Gastrocnemius medialis (tissue), 4 donors: Measurements from ENCODE around the gene MYL6B. TPM values are rescaled to one million over a fixed set of nuclear protein-coding genes. Genes with fewer than 3 reads are reported as not detected.

Experiments
- ATAC-seq, 2 donors: fragments of 150-250 bp; one replicate each; pipeline ENCODE4 v1.9.1; 2016
- DNase-seq, 2 donors: peaks; one replicate each; pipeline ENCODE4 v3.0.0-alpha.2; 2019
- H3K27ac ChIP-seq, 4 donors: fragments of 200-600 bp; sonication (generic); 1 replicate in 1 of 4; 2 replicates in 3 of 4; pipeline ENCODE4 v1.5.1; 2016 to 2018; ENCODE audit warnings: mild to moderate bottlenecking in 2 of 4, moderate library complexity in 1 of 4
- H3K27me3 ChIP-seq, 3 donors: fragments of 200-600 bp; sonication (generic) in 2 of 3; 1 replicate in 1 of 3; 2 replicates in 2 of 3; pipeline versions ENCODE4 v1.5.1 to v1.6.0; 2016 to 2019; ENCODE audit warnings: mild to moderate bottlenecking in 1 of 3, moderate library complexity in 1 of 3
- H3K36me3 ChIP-seq, 2 donors: fragments of 200-600 bp; sonication (generic) in 1 of 2; one replicate each; pipeline ENCODE4 v1.5.1; 2017 to 2018
- H3K4me1 ChIP-seq, 2 donors: fragments of 200-600 bp; sonication (generic) in 1 of 2; one replicate each; pipeline ENCODE4 v1.5.1; 2016 to 2017; ENCODE audit warnings: mild to moderate bottlenecking in 2 of 2
- H3K4me3 ChIP-seq, 4 donors: fragments of 200-600 bp; sonication (generic) in 3 of 4; 1 replicate in 1 of 4; 2 replicates in 3 of 4; pipeline ENCODE4 v1.5.1; 2016 to 2019; ENCODE audit warnings: mild to moderate bottlenecking in 2 of 4
- H3K9me3 ChIP-seq, 3 donors: fragments of 200-600 bp; sonication (generic) in 2 of 3; 1 replicate in 1 of 3; 2 replicates in 2 of 3; pipeline ENCODE4 v1.5.1; 2016 to 2019
- CTCF ChIP-seq, 5 experiments: fragments of 450-650 bp in 3 of 5; fragments of 200-600 bp in 2 of 5; sonication (generic) in 2 of 5; IDR thresholded peaks in 4 of 5; conservative IDR thresholded peaks in 1 of 5; 1 replicate in 4 of 5; 2 replicates in 1 of 5; pipeline ENCODE4 v1.5.1; 2016 to 2019; ENCODE audit warnings: antibody characterized with exemption in 5 of 5, mild to moderate bottlenecking in 3 of 5, moderate library complexity in 3 of 5
- POLR2A ChIP-seq, 2 donors: fragments of 450-650 bp; IDR thresholded peaks; one replicate each; pipeline ENCODE4 v1.6.1; 2017; ENCODE audit warnings: antibody characterized with exemption in 2 of 2, mild to moderate bottlenecking in 2 of 2, moderate library complexity in 2 of 2
- in situ Hi-C, 4 donors: fragments of 200-750 bp; cut with MboI; loops; one replicate each; pipeline versions ENCODE4 v1.15.0 to v1.8.0; 2017; ENCODE audit warnings: low sequenced_read_pairs in 4 of 4
- intact Hi-C: fragments of 100-400 bp; cut with DNase I; formaldehyde crosslinking; loops from one replicate; pipeline ENCODE4 v1.15.1; 2023; ENCODE audit warnings: low total_unique reads
- total RNA-seq, 4 donors: library from RNA; depleted of rRNA; stranded (reverse); fragments of >200 nt; gene quantifications; one replicate each; pipeline versions ENCODE4 v1.1.0 to v1.2.3, GENCODE V29; 2016

Gene MYL6B
- 100 to 1,000 TPM; 159 to 334 (median 198) TPM for total RNA-seq

GRCh38 chr12:56152132-56152755 lies at the start of gene MYL6B:
Gene MYL6B, plus strand, starts transcription at chr12:56152587. Its CDS starts 1,332 bp downstream, at chr12:56153919.
- Histone ChIP-seq H3K4me3 (peak within 1 kb of the TSS; percentile 61 to 82 (median 75)), H3K4me1 (peaks cover 24 to 34% of the 10 kb centered on the region in 2 donors), H3K27me3 (no peaks in the 10 kb centered on the region), H3K27ac (peak within 1 kb of the TSS; percentile 88 to 97 (median 96)), H3K9me3 (no peaks in the 10 kb centered on the region), H3K36me3 (no peaks in the 10 kb centered on the region)
- ATAC-seq (peak; percentile 86 to 93), DNase-seq (peak; percentile 92 to 93)
- no peak for TF ChIP-seq CTCF (IDR thresholded peaks at IDR 0.05 in 4 of 5, conservative IDR thresholded peaks at IDR 0.05 in 1 of 5)
- peak; percentile 54 to 61 for TF ChIP-seq POLR2A (IDR thresholded peaks at IDR 0.05)
- intact Hi-C loops = loop anchor here (1.0 kb wide), 1 partner anchor 24 kb away; the partner anchor contains the start of gene ESYT1
- in situ Hi-C loops = no loop called here

- Histone ChIP-seq H3K27ac (peak overlapping the region in 1 of 4 donors; percentile 93), H3K36me3 (peaks cover 0 to 11% of the 10 kb centered on the region in 2 donors), H3K9me3 (no peaks in the 10 kb centered on the region), H3K27me3 (no peaks in the 10 kb centered on the region), H3K4me1 (peaks cover 20 to 26% of the 10 kb centered on the region in 2 donors), H3K4me3 (peak overlapping the region in 1 of 4 donors; percentile 77)
- ATAC-seq = no peak
- intact Hi-C loops = loop anchor here (5.0 to 10.0 kb wide), 2 partner anchors 105 to 288 kb away; partner anchors contain the start of genes ORMDL2, SARNP and SUOX
- DNase-seq = no peak
- in situ Hi-C loops = loop anchor here in 2 of 4 donors (10.0 kb wide), 1 partner anchor 58 kb away; the partner anchor contains the start of gene RPS26 (in 2 of the 2)
- no peak for TF ChIP-seq POLR2A (IDR thresholded peaks at IDR 0.05)
- TF ChIP-seq CTCF (IDR thresholded peaks at IDR 0.05 in 4 of 5, conservative IDR thresholded peaks at IDR 0.05 in 1 of 5) = no peak
These were observed 49.7 kb upstream of the MYL6B start for GRCh38 chr12:56102683-56103065.

- Histone ChIP-seq H3K4me3 (peak overlapping the region; percentile 77 to 98 (median 84)), H3K9me3 (no peaks in the 10 kb centered on the region), H3K4me1 (peaks cover 20 to 26% of the 10 kb centered on the region in 2 donors), H3K27me3 (no peaks in the 10 kb centered on the region), H3K27ac (peak overlapping the region; percentile 85 to 93 (median 92)), H3K36me3 (peaks cover 2 to 17% of the 10 kb centered on the region in 2 donors)
- no peak for ATAC-seq
- DNase-seq = no peak
- TF ChIP-seq CTCF (IDR thresholded peaks at IDR 0.05 in 4 of 5, conservative IDR thresholded peaks at IDR 0.05 in 1 of 5) (no peak), POLR2A (IDR thresholded peaks at IDR 0.05) (no peak)
- intact Hi-C loops = loop anchor here (5.0 to 10.0 kb wide), 2 partner anchors 106 to 288 kb away; partner anchors contain the start of genes ORMDL2, SARNP and SUOX
- in situ Hi-C loops = loop anchor here in 2 of 4 donors (10.0 kb wide), 1 partner anchor 58 kb away; the partner anchor contains the start of gene RPS26 (in 2 of the 2)
These were observed 49.2 kb upstream of the MYL6B start for GRCh38 chr12:56103066-56103711.

- Histone ChIP-seq H3K27me3 (no peaks in the 10 kb centered on the region), H3K36me3 (peaks cover 2 to 22% of the 10 kb centered on the region in 2 donors), H3K4me1 (peaks cover 20 to 26% of the 10 kb centered on the region in 2 donors), H3K27ac (peak overlapping the region; percentile 85 to 93 (median 92)), H3K4me3 (peak overlapping the region; percentile 77 to 98 (median 84)), H3K9me3 (no peaks in the 10 kb centered on the region)
- ATAC-seq (peak; percentile 12 to 20), DNase-seq (no peak)
- in situ Hi-C loops = loop anchor here in 2 of 4 donors (10.0 kb wide), 1 partner anchor 59 kb away; the partner anchor contains the start of gene RPS26 (in 2 of the 2)
- intact Hi-C loops = loop anchor here (1.0 to 10.0 kb wide), 5 partner anchors 13 to 289 kb away; partner anchors contain the start of genes ORMDL2, RPL41, SARNP and SUOX
- TF ChIP-seq POLR2A (IDR thresholded peaks at IDR 0.05) = no peak
- no peak for TF ChIP-seq CTCF (IDR thresholded peaks at IDR 0.05 in 4 of 5, conservative IDR thresholded peaks at IDR 0.05 in 1 of 5)
These were observed 48.6 kb upstream of the MYL6B start for GRCh38 chr12:56103823-56104108.
